SK-N-SH treated with all-trans-retinoic acid at 6 μM for 48 hours (cell line): ENCODE results near the gene SLC25A39.

Experiments used
- ATAC-seq: fragments of 200-7000 bp; cut with Tn5 transposase; 3 replicates; pipeline ENCODE4 v1.9.1; 2020; ENCODE audit warnings: mild to moderate bottlenecking, moderate library complexity
- CSDC2 ChIP-seq: fragments of 250-450 bp; sonication (Bioruptor Pico); IDR thresholded peaks from 2 replicates; pipeline ENCODE4 v1.5.0; 2020; ENCODE audit warnings: mild to moderate bottlenecking, moderate library complexity
- GLIS3 ChIP-seq: fragments of 250-450 bp; sonication (Bioruptor Pico); IDR thresholded peaks from 2 replicates; pipeline ENCODE4 v1.5.0; 2020; ENCODE audit warnings: mild to moderate bottlenecking, moderate library complexity
- ISL1 ChIP-seq: fragments of 250-450 bp; sonication (Bioruptor Pico); IDR thresholded peaks from 2 replicates; pipeline ENCODE4 v2.1.2; 2022; ENCODE audit warnings: mild to moderate bottlenecking, moderate library complexity
- PATZ1 ChIP-seq: fragments of 250-450 bp; sonication (Bioruptor Pico); IDR thresholded peaks from 2 replicates; pipeline ENCODE4 v1.8.0; 2020; ENCODE audit warnings: mild to moderate bottlenecking, moderate library complexity, borderline replicate concordance
- PPARA ChIP-seq: fragments of 250-450 bp; sonication (Bioruptor Pico); IDR thresholded peaks from 2 replicates; pipeline ENCODE4 v1.5.0; 2020; ENCODE audit warnings: mild to moderate bottlenecking, borderline replicate concordance
- RARB ChIP-seq: fragments of 250-450 bp; sonication (Bioruptor Pico); IDR thresholded peaks from 2 replicates; pipeline ENCODE4 v1.8.0; 2021; ENCODE audit warnings: mild to moderate bottlenecking, moderate library complexity
- TOX ChIP-seq: fragments of 250-450 bp; sonication (Bioruptor Pico); IDR thresholded peaks from 2 replicates; pipeline ENCODE4 v1.8.0; 2021; ENCODE audit warnings: mild to moderate bottlenecking, moderate library complexity, borderline replicate concordance
- ZC3H10 ChIP-seq: fragments of 250-450 bp; sonication (Bioruptor Pico); IDR thresholded peaks from 2 replicates; pipeline ENCODE4 v1.5.1; 2021; ENCODE audit warnings: mild to moderate bottlenecking, moderate library complexity
- ZFP3 ChIP-seq: fragments of 250-450 bp; sonication (Bioruptor Pico); IDR thresholded peaks from 2 replicates; pipeline ENCODE4 v1.5.0; 2020; ENCODE audit warnings: mild to moderate bottlenecking, moderate library complexity
- ZFP30 ChIP-seq: fragments of 450-650 bp; formaldehyde crosslinking; IDR thresholded peaks from 2 replicates; pipeline ENCODE4 v1.5.0; 2022; ENCODE audit warnings: mild to moderate bottlenecking, moderate library complexity
- ZNF70 ChIP-seq: fragments of 450-650 bp; formaldehyde crosslinking; IDR thresholded peaks from 2 replicates; pipeline ENCODE4 v1.5.0; 2020; ENCODE audit warnings: mild to moderate bottlenecking, moderate library complexity
- TF ChIP-seq, protein P1 (sequence below): fragments of 250-450 bp; sonication (Bioruptor Pico); IDR thresholded peaks from 2 replicates; pipeline ENCODE4 v1.5.0; 2020; ENCODE audit warnings: mild to moderate bottlenecking, moderate library complexity
- TF ChIP-seq, protein P2 (sequence below): fragments of 250-450 bp; sonication (Bioruptor Pico); IDR thresholded peaks from 2 replicates; pipeline ENCODE4 v1.5.1; 2021; ENCODE audit warnings: mild to moderate bottlenecking, moderate library complexity
- TF ChIP-seq, protein P3 (sequence below): fragments of 250-450 bp; sonication (Bioruptor Pico); IDR thresholded peaks from 2 replicates; pipeline ENCODE4 v1.8.0; 2021; ENCODE audit warnings: low read depth, mild to moderate bottlenecking, moderate library complexity, borderline replicate concordance
- TF ChIP-seq, protein P4 (sequence below): fragments of 250-450 bp; sonication (Bioruptor Pico); IDR thresholded peaks from 2 replicates; pipeline ENCODE4 v1.5.1; 2020; ENCODE audit warnings: low read depth, mild to moderate bottlenecking, moderate library complexity

The SLC25A39 gene

DNA sequence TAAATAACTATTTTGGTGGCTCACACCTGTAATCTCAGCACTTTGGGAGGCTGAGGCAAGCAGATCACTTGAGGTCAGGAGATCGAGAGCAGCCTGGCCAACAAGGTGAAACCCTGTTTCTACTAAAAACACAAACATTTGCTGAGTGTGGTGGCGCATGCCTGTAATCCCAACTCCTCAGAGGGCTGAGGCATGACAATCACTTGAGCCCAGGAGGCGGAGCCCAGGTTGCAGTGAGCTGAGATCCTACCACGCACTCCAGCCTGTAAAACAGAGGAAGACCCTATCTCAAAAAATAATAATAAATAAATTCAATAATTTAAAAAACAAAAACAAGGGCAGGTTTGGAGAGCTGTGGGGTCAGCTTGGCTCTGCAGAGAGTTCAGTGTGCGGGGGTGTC is 51.0 kb downstream of the SLC25A39 start:
- no peak for ATAC-seq
- TF ChIP-seq, protein P1, sequence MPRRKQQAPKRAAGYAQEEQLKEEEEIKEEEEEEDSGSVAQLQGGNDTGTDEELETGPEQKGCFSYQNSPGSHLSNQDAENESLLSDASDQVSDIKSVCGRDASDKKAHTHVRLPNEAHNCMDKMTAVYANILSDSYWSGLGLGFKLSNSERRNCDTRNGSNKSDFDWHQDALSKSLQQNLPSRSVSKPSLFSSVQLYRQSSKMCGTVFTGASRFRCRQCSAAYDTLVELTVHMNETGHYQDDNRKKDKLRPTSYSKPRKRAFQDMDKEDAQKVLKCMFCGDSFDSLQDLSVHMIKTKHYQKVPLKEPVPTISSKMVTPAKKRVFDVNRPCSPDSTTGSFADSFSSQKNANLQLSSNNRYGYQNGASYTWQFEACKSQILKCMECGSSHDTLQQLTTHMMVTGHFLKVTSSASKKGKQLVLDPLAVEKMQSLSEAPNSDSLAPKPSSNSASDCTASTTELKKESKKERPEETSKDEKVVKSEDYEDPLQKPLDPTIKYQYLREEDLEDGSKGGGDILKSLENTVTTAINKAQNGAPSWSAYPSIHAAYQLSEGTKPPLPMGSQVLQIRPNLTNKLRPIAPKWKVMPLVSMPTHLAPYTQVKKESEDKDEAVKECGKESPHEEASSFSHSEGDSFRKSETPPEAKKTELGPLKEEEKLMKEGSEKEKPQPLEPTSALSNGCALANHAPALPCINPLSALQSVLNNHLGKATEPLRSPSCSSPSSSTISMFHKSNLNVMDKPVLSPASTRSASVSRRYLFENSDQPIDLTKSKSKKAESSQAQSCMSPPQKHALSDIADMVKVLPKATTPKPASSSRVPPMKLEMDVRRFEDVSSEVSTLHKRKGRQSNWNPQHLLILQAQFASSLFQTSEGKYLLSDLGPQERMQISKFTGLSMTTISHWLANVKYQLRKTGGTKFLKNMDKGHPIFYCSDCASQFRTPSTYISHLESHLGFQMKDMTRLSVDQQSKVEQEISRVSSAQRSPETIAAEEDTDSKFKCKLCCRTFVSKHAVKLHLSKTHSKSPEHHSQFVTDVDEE (CRISPR knock-in tag) = no peak
- TF ChIP-seq TOX (CRISPR knock-in tag) (no peak), GLIS3 (CRISPR knock-in tag) (no peak), PPARA (no peak)
- TF ChIP-seq, protein P2, sequence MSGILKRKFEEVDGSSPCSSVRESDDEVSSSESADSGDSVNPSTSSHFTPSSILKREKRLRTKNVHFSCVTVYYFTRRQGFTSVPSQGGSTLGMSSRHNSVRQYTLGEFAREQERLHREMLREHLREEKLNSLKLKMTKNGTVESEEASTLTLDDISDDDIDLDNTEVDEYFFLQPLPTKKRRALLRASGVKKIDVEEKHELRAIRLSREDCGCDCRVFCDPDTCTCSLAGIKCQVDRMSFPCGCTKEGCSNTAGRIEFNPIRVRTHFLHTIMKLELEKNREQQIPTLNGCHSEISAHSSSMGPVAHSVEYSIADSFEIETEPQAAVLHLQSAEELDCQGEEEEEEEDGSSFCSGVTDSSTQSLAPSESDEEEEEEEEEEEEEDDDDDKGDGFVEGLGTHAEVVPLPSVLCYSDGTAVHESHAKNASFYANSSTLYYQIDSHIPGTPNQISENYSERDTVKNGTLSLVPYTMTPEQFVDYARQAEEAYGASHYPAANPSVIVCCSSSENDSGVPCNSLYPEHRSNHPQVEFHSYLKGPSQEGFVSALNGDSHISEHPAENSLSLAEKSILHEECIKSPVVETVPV = no peak
- TF ChIP-seq, all 23 proteins: peak for 0

GRCh38 chr17:44272954-44273353 is 51.7 kb downstream of the SLC25A39 start:
- no peak for TF ChIP-seq ZC3H10
- TF ChIP-seq ISL1 (CRISPR knock-in tag) = no peak
- no peak for TF ChIP-seq GLIS3 (CRISPR knock-in tag)
- TF ChIP-seq, protein P3, sequence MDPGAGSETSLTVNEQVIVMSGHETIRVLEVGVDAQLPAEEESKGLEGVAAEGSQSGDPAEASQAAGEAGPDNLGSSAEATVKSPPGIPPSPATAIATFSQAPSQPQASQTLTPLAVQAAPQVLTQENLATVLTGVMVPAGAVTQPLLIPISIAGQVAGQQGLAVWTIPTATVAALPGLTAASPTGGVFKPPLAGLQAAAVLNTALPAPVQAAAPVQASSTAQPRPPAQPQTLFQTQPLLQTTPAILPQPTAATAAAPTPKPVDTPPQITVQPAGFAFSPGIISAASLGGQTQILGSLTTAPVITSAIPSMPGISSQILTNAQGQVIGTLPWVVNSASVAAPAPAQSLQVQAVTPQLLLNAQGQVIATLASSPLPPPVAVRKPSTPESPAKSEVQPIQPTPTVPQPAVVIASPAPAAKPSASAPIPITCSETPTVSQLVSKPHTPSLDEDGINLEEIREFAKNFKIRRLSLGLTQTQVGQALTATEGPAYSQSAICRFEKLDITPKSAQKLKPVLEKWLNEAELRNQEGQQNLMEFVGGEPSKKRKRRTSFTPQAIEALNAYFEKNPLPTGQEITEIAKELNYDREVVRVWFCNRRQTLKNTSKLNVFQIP (CRISPR knock-in tag) = no peak
- TF ChIP-seq ZFP30 = no peak
- ATAC-seq = no peak

- TF ChIP-seq PATZ1 (no peak), CSDC2 (CRISPR knock-in tag) (no peak), TOX (CRISPR knock-in tag) (no peak), ZNF70 (no peak), PPARA (no peak), ZFP3 (CRISPR knock-in tag) (no peak), ZC3H10 (no peak), RARB (CRISPR knock-in tag) (no peak), ISL1 (CRISPR knock-in tag) (no peak), ZFP30 (no peak)
- TF ChIP-seq, protein P4, sequence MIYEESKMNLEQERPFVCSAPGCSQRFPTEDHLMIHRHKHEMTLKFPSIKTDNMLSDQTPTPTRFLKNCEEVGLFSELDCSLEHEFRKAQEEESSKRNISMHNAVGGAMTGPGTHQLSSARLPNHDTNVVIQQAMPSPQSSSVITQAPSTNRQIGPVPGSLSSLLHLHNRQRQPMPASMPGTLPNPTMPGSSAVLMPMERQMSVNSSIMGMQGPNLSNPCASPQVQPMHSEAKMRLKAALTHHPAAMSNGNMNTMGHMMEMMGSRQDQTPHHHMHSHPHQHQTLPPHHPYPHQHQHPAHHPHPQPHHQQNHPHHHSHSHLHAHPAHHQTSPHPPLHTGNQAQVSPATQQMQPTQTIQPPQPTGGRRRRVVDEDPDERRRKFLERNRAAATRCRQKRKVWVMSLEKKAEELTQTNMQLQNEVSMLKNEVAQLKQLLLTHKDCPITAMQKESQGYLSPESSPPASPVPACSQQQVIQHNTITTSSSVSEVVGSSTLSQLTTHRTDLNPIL (CRISPR knock-in tag) = no peak
- TF ChIP-seq, protein P2 = no peak
These were observed 52.2 kb downstream of the SLC25A39 start for GRCh38 chr17:44272321-44272951.

More at GRCh38 chr17:44272321-44272951, 52.2 kb downstream of the SLC25A39 start:
- no peak for ATAC-seq
